ENCODE data around the gene PHLPP1.

The PHLPP1 gene

DNA sequence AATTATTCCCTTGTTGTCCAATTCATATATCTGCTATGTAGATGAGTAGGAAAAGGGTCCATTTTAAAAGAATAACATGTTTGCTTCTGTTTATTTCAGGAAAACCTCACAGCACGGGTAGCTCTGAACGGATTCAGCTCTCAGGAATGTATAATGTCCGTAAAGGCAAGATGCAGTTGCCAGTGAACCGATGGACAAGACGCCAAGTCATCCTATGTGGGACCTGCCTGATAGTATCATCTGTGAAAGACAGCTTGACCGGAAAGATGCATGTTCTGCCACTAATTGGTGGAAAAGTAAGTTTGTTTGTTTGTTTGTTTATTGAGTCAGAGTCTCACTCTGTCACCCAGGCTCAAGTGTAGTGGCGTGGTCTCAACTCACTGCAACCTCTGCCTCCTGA lies 114.6 kb downstream of the PHLPP1 start:
- DNase-seq (ENCODE audit: low read depth, low spot score) = no peak
- WGBS (ENCODE audit: insufficient coverage, insufficient read length) = no CpG with 5 or more reads among the region's 7 CpGs
- H3K27me3 ChIP-seq (ENCODE audit: control insufficient read depth, insufficient read depth, low read length) = no peaks in the 10 kb centered on the region
- H3K9me3 ChIP-seq (ENCODE audit: control insufficient read depth, insufficient read depth, low read length) = no peaks in the 10 kb centered on the region
- H3K27ac ChIP-seq (ENCODE audit: low read length) = no peak overlapping the region
- H3K4me3 ChIP-seq (ENCODE audit: low read length) = no peak overlapping the region
- H3K4me1 ChIP-seq (ENCODE audit: control insufficient read depth, insufficient read depth, low read length) = peaks cover 3% of the 10 kb centered on the region; the same call in 1 of the 2 replicates
- H3K36me3 ChIP-seq (ENCODE audit: control insufficient read depth, insufficient read depth, low read length) = peaks cover 5% of the 10 kb centered on the region; the same call in 1 of the 2 replicates

DNA sequence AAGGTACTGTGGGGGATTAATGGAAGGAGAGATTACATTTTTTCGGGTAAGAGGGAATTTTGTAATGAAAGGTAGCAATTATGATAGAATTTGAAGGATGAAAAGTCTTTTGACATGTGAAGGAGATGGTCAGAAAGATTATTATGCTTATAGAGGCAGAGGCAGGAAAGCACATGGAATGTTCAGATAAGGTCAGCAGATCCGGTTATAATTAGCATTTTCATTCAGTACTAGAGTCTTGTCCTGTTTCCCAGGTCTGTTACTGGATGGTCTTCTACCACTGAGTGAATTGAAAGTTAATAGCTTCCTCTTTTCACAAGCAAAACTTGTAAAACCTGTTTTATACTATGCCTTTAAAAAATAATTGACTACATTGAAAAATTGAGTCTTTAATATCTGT lies 116.9 kb downstream of the PHLPP1 start:
- no peak for DNase-seq (ENCODE audit: low read depth, low spot score)
- H3K4me1 ChIP-seq (ENCODE audit: control insufficient read depth, insufficient read depth, low read length) = peaks cover 3% of the 10 kb centered on the region; the same call in 1 of the 2 replicates
- 100% methylated on average over 1 of the region's 2 CpGs for WGBS (ENCODE audit: insufficient coverage, insufficient read length)
- no peaks in the 10 kb centered on the region for H3K9me3 ChIP-seq (ENCODE audit: control insufficient read depth, insufficient read depth, low read length)
- no peak overlapping the region for H3K4me3 ChIP-seq (ENCODE audit: low read length)
- peak overlapping the region; percentile 64 for H3K27ac ChIP-seq (ENCODE audit: low read length)
- no peaks in the 10 kb centered on the region for H3K27me3 ChIP-seq (ENCODE audit: control insufficient read depth, insufficient read depth, low read length)
- peaks cover 5% of the 10 kb centered on the region; the same call in 1 of the 2 replicates for H3K36me3 ChIP-seq (ENCODE audit: control insufficient read depth, insufficient read depth, low read length)

GRCh38 chr18:62833494-62833893 lies 118.2 kb downstream of the PHLPP1 start:
- no peaks in the 10 kb centered on the region for H3K27me3 ChIP-seq (ENCODE audit: control insufficient read depth, insufficient read depth, low read length)
- H3K9me3 ChIP-seq (ENCODE audit: control insufficient read depth, insufficient read depth, low read length) = no peaks in the 10 kb centered on the region
- H3K36me3 ChIP-seq (ENCODE audit: control insufficient read depth, insufficient read depth, low read length) = peaks cover 5% of the 10 kb centered on the region; the same call in 1 of the 2 replicates
- no peak overlapping the region for H3K4me3 ChIP-seq (ENCODE audit: low read length)
- DNase-seq (ENCODE audit: low read depth, low spot score) = no peak
- H3K4me1 ChIP-seq (ENCODE audit: control insufficient read depth, insufficient read depth, low read length) = peaks cover 3% of the 10 kb centered on the region; the same call in 1 of the 2 replicates
- H3K27ac ChIP-seq (ENCODE audit: low read length) = no peak overlapping the region
- WGBS (ENCODE audit: insufficient coverage, insufficient read length) = no CpG with 5 or more reads among the region's 1 CpG

DNA sequence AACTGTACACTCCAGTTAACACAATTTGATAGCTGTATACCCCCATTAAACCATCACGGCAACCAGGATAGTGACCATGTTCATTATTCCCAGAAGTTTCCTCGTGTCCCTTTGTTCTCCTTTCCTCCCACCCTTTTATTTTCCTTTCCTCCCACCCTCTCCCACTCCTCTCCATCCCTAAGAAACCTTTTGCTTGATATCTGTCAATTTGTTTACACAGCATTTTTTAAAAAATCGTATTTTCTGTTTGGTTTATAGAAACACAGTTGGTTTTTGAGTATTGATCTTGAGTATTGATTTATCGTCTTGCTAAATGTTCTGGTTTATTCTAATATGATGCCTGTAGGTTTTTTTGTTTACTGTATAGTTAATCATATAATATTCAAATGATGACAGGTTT lies 119.4 kb downstream of the PHLPP1 start:
- Histone ChIP-seq H3K36me3 (ENCODE audit: control insufficient read depth, insufficient read depth, low read length) (peaks cover 5% of the 10 kb centered on the region; the same call in 1 of the 2 replicates), H3K27ac (ENCODE audit: low read length) (no peak overlapping the region), H3K4me3 (ENCODE audit: low read length) (no peak overlapping the region), H3K4me1 (ENCODE audit: control insufficient read depth, insufficient read depth, low read length) (peaks cover 2% of the 10 kb centered on the region; the same call in 1 of the 2 replicates), H3K9me3 (ENCODE audit: control insufficient read depth, insufficient read depth, low read length) (no peaks in the 10 kb centered on the region), H3K27me3 (ENCODE audit: control insufficient read depth, insufficient read depth, low read length) (no peaks in the 10 kb centered on the region)
- no CpG with 5 or more reads among the region's 4 CpGs for WGBS (ENCODE audit: insufficient coverage, insufficient read length)
- no peak for DNase-seq (ENCODE audit: low read depth, low spot score)

- H3K4me1 ChIP-seq (ENCODE audit: control insufficient read depth, insufficient read depth, low read length) = peaks cover 2% of the 10 kb centered on the region; the same call in 1 of the 2 replicates
- no peaks in the 10 kb centered on the region for H3K9me3 ChIP-seq (ENCODE audit: control insufficient read depth, insufficient read depth, low read length)
- no CpG with 5 or more reads among the region's 5 CpGs for WGBS (ENCODE audit: insufficient coverage, insufficient read length)
- no peaks in the 10 kb centered on the region for H3K36me3 ChIP-seq (ENCODE audit: control insufficient read depth, insufficient read depth, low read length)
- DNase-seq (ENCODE audit: low read depth, low spot score) = no peak
- H3K27me3 ChIP-seq (ENCODE audit: control insufficient read depth, insufficient read depth, low read length) = no peaks in the 10 kb centered on the region
- H3K4me3 ChIP-seq (ENCODE audit: low read length) = no peak overlapping the region
- no peak overlapping the region for H3K27ac ChIP-seq (ENCODE audit: low read length)
These were observed 121.7 kb downstream of the PHLPP1 start for GRCh38 chr18:62837011-62837410.

- WGBS (ENCODE audit: insufficient coverage, insufficient read length) = no CpG with 5 or more reads among the region's 1 CpG
- DNase-seq (ENCODE audit: low read depth, low spot score) = no peak
- Histone ChIP-seq H3K4me3 (ENCODE audit: low read length) (no peak overlapping the region), H3K4me1 (ENCODE audit: control insufficient read depth, insufficient read depth, low read length) (peaks cover 2% of the 10 kb centered on the region; the same call in 1 of the 2 replicates), H3K9me3 (ENCODE audit: control insufficient read depth, insufficient read depth, low read length) (no peaks in the 10 kb centered on the region), H3K27me3 (ENCODE audit: control insufficient read depth, insufficient read depth, low read length) (no peaks in the 10 kb centered on the region), H3K36me3 (ENCODE audit: control insufficient read depth, insufficient read depth, low read length) (no peaks in the 10 kb centered on the region), H3K27ac (ENCODE audit: low read length) (peak overlapping the region; percentile 86)
These were observed 123.2 kb downstream of the PHLPP1 start for GRCh38 chr18:62838475-62839098.

DNA sequence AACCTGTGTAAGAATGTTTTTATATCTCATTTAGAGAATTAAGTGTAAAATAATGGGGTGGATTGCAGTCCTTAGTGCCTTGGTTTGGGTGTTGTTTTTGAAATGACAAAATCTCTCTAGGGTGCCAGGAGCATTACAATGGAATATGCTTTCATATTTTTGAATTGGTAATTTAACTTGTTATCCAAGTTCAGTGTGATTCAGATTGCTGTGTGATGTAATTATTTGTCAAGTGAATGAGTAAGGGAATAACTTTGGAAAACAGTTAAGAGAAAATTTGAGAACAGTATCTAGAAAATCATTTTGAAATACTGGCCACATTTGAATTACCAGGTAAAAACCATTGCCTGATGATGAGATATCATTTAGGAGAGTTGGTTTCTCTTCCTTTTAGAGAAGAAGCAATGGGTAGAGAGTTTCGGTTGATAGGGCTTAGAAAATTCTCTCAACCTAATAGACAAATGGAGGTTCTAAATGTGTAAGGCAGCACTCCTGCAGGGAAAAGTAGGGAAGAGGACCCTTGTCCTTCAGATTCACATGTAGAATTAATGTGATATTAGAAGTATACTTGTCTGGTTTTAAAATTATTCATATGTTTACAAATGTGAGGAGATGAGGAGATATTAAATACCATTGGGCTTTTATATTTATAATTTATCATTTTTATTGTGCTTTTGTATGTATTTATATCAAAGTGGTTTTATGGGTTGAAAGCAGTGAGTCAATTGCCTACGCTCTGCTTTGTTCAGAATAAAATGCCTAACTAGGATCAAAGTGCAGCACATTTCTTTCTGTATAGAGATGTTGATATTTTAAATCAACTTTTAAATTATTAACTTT lies 124.8 kb downstream of the PHLPP1 start:
- H3K27ac ChIP-seq (ENCODE audit: low read length) = no peak overlapping the region
- H3K27me3 ChIP-seq (ENCODE audit: control insufficient read depth, insufficient read depth, low read length) = no peaks in the 10 kb centered on the region
- H3K36me3 ChIP-seq (ENCODE audit: control insufficient read depth, insufficient read depth, low read length) = no peaks in the 10 kb centered on the region
- 0 out of 2 replicates have a peak, but pooled peaks cover 2% of the 10 kb centered on the region for H3K4me1 ChIP-seq (ENCODE audit: control insufficient read depth, insufficient read depth, low read length)
- WGBS (ENCODE audit: insufficient coverage, insufficient read length) = no CpG with 5 or more reads among the region's 2 CpGs
- H3K9me3 ChIP-seq (ENCODE audit: control insufficient read depth, insufficient read depth, low read length) = no peaks in the 10 kb centered on the region
- H3K4me3 ChIP-seq (ENCODE audit: low read length) = no peak overlapping the region
- DNase-seq (ENCODE audit: low read depth, low spot score) = no peak

GRCh38 chr18:62841405-62841804 lies 126.1 kb downstream of the PHLPP1 start:
- Histone ChIP-seq H3K36me3 (ENCODE audit: control insufficient read depth, insufficient read depth, low read length) (no peaks in the 10 kb centered on the region), H3K9me3 (ENCODE audit: control insufficient read depth, insufficient read depth, low read length) (no peaks in the 10 kb centered on the region), H3K4me3 (ENCODE audit: low read length) (no peak overlapping the region), H3K27ac (ENCODE audit: low read length) (no peak overlapping the region), H3K27me3 (ENCODE audit: control insufficient read depth, insufficient read depth, low read length) (no peaks in the 10 kb centered on the region), H3K4me1 (ENCODE audit: control insufficient read depth, insufficient read depth, low read length) (0 out of 2 replicates have a peak, but pooled peaks cover 2% of the 10 kb centered on the region)
- no CpG with 5 or more reads among the region's 1 CpG for WGBS (ENCODE audit: insufficient coverage, insufficient read length)
- DNase-seq (ENCODE audit: low read depth, low spot score) = no peak

DNA sequence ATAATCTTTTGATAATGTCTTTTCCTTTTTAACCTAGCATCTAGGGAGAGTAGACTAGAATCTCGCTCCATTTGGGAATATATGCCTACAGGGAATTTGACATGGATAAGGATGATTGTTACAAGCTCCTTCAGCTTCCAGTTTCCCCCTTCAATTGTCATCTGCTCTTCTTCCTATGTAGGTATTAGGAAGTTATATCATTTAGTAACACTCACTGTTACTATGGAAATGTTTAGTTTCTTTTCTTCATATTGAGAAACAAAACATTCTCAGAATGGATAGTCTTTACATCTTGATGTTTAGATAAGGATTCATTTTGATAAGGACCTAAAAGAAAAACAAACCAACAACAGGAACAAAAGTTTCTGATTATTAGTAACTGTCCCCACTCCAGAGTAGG lies 127.6 kb downstream of the PHLPP1 start:
- WGBS (ENCODE audit: insufficient coverage, insufficient read length) = no CpG with 5 or more reads among the region's 1 CpG
- H3K9me3 ChIP-seq (ENCODE audit: control insufficient read depth, insufficient read depth, low read length) = no peaks in the 10 kb centered on the region
- no peak for DNase-seq (ENCODE audit: low read depth, low spot score)
- H3K27me3 ChIP-seq (ENCODE audit: control insufficient read depth, insufficient read depth, low read length) = no peaks in the 10 kb centered on the region
- H3K4me3 ChIP-seq (ENCODE audit: low read length) = no peak overlapping the region
- no peaks in the 10 kb centered on the region for H3K36me3 ChIP-seq (ENCODE audit: control insufficient read depth, insufficient read depth, low read length)
- 0 out of 2 replicates have a peak, but pooled peaks cover 2% of the 10 kb centered on the region for H3K4me1 ChIP-seq (ENCODE audit: control insufficient read depth, insufficient read depth, low read length)
- H3K27ac ChIP-seq (ENCODE audit: low read length) = no peak overlapping the region

DNA sequence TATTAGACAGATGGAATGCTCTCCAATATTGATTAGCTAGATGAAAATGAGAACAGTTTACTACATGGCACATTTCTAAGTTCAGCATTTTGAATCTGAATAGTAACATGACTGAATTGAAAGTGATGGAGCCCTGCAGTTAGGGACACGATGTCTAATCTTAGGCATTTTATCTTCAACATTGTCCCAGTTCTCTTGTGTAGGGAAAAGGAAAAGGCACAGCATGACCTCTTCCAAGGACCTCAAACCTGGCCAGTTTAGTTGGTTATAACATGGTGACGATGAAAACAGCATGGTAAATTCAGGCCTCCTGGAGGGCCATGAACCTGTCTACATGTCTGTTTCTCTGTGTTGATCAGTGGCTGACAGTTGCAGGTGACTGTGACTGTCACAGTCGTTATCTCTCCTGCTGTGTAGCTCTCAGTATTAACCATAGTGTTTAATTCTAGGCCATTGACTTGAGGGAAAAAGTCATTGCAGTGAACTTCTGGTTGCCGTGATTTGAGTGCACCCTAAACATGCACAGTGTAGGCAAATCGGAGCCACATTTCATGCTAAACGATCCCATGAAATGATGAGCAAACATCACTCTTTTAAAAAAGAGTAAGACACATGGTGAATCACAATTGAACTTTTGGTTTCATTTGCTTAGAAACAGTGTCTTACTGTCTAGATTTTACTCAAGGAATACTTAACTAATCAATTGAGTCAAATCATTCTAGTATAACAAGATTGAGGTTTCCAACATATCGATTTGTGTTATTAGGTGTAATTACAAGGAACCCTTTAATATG lies 129.7 kb downstream of the PHLPP1 start:
- WGBS (ENCODE audit: insufficient coverage, insufficient read length) = no CpG with 5 or more reads among the region's 7 CpGs
- H3K27me3 ChIP-seq (ENCODE audit: control insufficient read depth, insufficient read depth, low read length) = no peaks in the 10 kb centered on the region
- DNase-seq (ENCODE audit: low read depth, low spot score) = no peak
- no peaks in the 10 kb centered on the region for H3K36me3 ChIP-seq (ENCODE audit: control insufficient read depth, insufficient read depth, low read length)
- no peaks in the 10 kb centered on the region for H3K9me3 ChIP-seq (ENCODE audit: control insufficient read depth, insufficient read depth, low read length)
- H3K4me3 ChIP-seq (ENCODE audit: low read length) = no peak overlapping the region
- H3K4me1 ChIP-seq (ENCODE audit: control insufficient read depth, insufficient read depth, low read length) = 0 out of 2 replicates have a peak, but pooled peaks cover 2% of the 10 kb centered on the region
- no peak overlapping the region for H3K27ac ChIP-seq (ENCODE audit: low read length)
